K562 (cell line): Measurements from ENCODE around the gene DVL2. TPM values are rescaled to one million over a fixed set of nuclear protein-coding genes. Genes with fewer than 3 reads are reported as not detected.

Source experiments
- ATAC-seq: fragments of 200-7000 bp; cut with Tn5 transposase; 3 replicates; pipeline ENCODE4 v1.9.1; 2020; ENCODE audit warnings: moderate library complexity
- BruUV-seq: library from RNA; stranded (reverse); fragments of 400-500 nt; replicated peaks from 2 replicates; lab custom pipeline; 2021; lab: Mats Ljungman, UMichigan
- CTCF ChIA-PET: fragments of 300-600 bp; formaldehyde crosslinking; extraction: SDS; loops from one replicate; lab custom pipeline; 2021; ENCODE audit warnings: low intra/inter-chr PET ratio; lab: Yijun Ruan, JAX
- POLR2A ChIA-PET: fragments of 300-600, 350-650 bp; sonication (Branson Sonifier 250); formaldehyde crosslinking; extraction: SDS; loops from one replicate; lab custom pipeline; 2021; ENCODE audit warnings: antibody characterized with exemption, inconsistent platforms; lab: Yijun Ruan, JAX
- DNase-seq, 4 experiments: peaks; one replicate each; pipeline versions ENCODE4 v3.0.0 to v3.0.0-alpha.2; 2011 to 2018; ENCODE audit warnings: low spot score in 3 of 4, mixed read lengths in 3 of 4; ENCODE audit errors: extremely low read depth in 1 of 4
- FAIRE-seq: peaks from 2 replicates; lab custom pipeline; 2011; peaks lifted over from hg19 to GRCh38; lab: Jason Lieb, UNC
- H2AFZ ChIP-seq: 2 replicates; pipeline ENCODE4 v1.6.0; 2011; ENCODE audit warnings: low read depth, low read length, control low read depth, inconsistent platforms
- H3K27ac ChIP-seq: fragments of 200-600 bp; 3 replicates; pipeline ENCODE4 v1.8.0; 2011; ENCODE audit warnings: low read depth, mild to moderate bottlenecking, control low read depth, inconsistent platforms, low read length, moderate library complexity, mixed read lengths; ENCODE audit errors: extremely low read depth
- H3K27me3 ChIP-seq, 2 experiments: fragments of 300-600 bp in 1 of 2; 2 replicates in 1 of 2; 3 replicates in 1 of 2; pipeline versions ENCODE4 v1.6.0 to v1.8.0; 2011; ENCODE audit warnings: inconsistent platforms in 2 of 2, low read length in 2 of 2, mild to moderate bottlenecking in 1 of 2, mixed read lengths in 1 of 2, moderate library complexity in 1 of 2; ENCODE audit not compliant: control insufficient read depth in 2 of 2, insufficient read depth in 2 of 2
- H3K36me3 ChIP-seq: fragments of 300-600 bp; 3 replicates; pipeline ENCODE4 v1.8.0; 2011; ENCODE audit warnings: mild to moderate bottlenecking, low read length, inconsistent platforms; ENCODE audit not compliant: control insufficient read depth, insufficient read depth
- H3K4me1 ChIP-seq, 2 experiments: fragments of 200-600 bp in 1 of 2; replicated peaks in 1 of 2; 2 replicates in 1 of 2; 3 replicates in 1 of 2; pipeline versions ENCODE4 v1.5.1 to v1.8.0; 2011; ENCODE audit warnings: inconsistent platforms in 2 of 2, low read length in 2 of 2, mild to moderate bottlenecking in 1 of 2, mixed read lengths in 1 of 2, moderate library complexity in 1 of 2; ENCODE audit not compliant: control insufficient read depth in 2 of 2, insufficient read depth in 2 of 2
- H3K4me2 ChIP-seq: 2 replicates; pipeline ENCODE4 v1.6.1; 2011; ENCODE audit warnings: low read length, control low read depth, inconsistent platforms, mixed read lengths; ENCODE audit not compliant: insufficient read depth
- H3K4me3 ChIP-seq: fragments of 200-600 bp; sonication (generic), shearing (Covaris generic); 2 replicates; pipeline ENCODE4 v1.5.1; 2016; ENCODE audit warnings: control low read depth, inconsistent platforms
- H3K79me2 ChIP-seq: fragments of 200-600 bp; 3 replicates; pipeline ENCODE4 v1.8.0; 2011; ENCODE audit warnings: low read length, inconsistent platforms; ENCODE audit not compliant: control insufficient read depth, insufficient read depth
- H3K9ac ChIP-seq, 2 experiments: 2 replicates each; pipeline versions ENCODE4 v1.6.0 to v1.6.1; 2011; ENCODE audit warnings: low read depth in 2 of 2, low read length in 2 of 2, control low read depth in 1 of 2, inconsistent platforms in 1 of 2, mild to moderate bottlenecking in 1 of 2, mixed read lengths in 1 of 2; ENCODE audit not compliant: insufficient read depth in 1 of 2
- H3K9me1 ChIP-seq: one replicate; pipeline ENCODE4 v1.6.0; 2011; ENCODE audit warnings: inconsistent platforms, mild to moderate bottlenecking, low read length, moderate library complexity; ENCODE audit not compliant: control insufficient read depth, insufficient read depth
- H3K9me3 ChIP-seq: replicated peaks from 2 replicates; pipeline ENCODE4 v1.5.1; 2011; ENCODE audit warnings: low read depth, low read length, inconsistent platforms; ENCODE audit not compliant: control insufficient read depth, insufficient read depth
- H4K20me1 ChIP-seq: replicated peaks from 2 replicates; pipeline ENCODE4 v1.6.1; 2011; ENCODE audit warnings: low read length, inconsistent platforms, mixed read lengths; ENCODE audit not compliant: control insufficient read depth, insufficient read depth
- ARID1B ChIP-seq: fragments of 450-650 bp; IDR thresholded peaks from 2 replicates; pipeline ENCODE4 v1.6.1; 2016; ENCODE audit warnings: antibody characterized with exemption, mild to moderate bottlenecking, inconsistent platforms
- CSDE1 ChIP-seq, 2 experiments: fragments of 450-650 bp; IDR thresholded peaks; 2 replicates each; pipeline ENCODE4 v1.6.1; 2016; ENCODE audit warnings: mild to moderate bottlenecking in 1 of 2
- ETV1 ChIP-seq: fragments of 450-650 bp; conservative IDR thresholded peaks from 2 replicates; pipeline ENCODE4 v1.6.1; 2016; ENCODE audit warnings: missing genetic modification characterization, control low read depth, low read depth, missing compliant biosample characterization
- HMGN3 ChIP-seq: IDR thresholded peaks from 2 replicates; pipeline ENCODE4 v1.6.1; 2011; ENCODE audit warnings: borderline replicate concordance, low read depth, mild to moderate bottlenecking, mixed read lengths, low read length; ENCODE audit not compliant: insufficient read length; ENCODE audit errors: extremely low read depth
- KAT7 ChIP-seq: sonication (generic); formaldehyde crosslinking; IDR thresholded peaks from 2 replicates; pipeline ENCODE4 v1.8.0; 2022; ENCODE audit warnings: missing genetic modification reagents, mild to moderate bottlenecking, borderline replicate concordance
- MCM7 ChIP-seq, 2 experiments: fragments of 450-650 bp; IDR thresholded peaks; 2 replicates each; pipeline ENCODE4 v1.6.1; 2016 to 2018
- NFIX ChIP-seq: fragments of 250-450 bp; sonication (Bioruptor Pico); IDR thresholded peaks from 2 replicates; pipeline ENCODE4 v1.4.0; 2020; ENCODE audit warnings: low read depth, mild to moderate bottlenecking, moderate library complexity
- PRMT5 ChIP-seq: sonication (generic); formaldehyde crosslinking; IDR thresholded peaks from 2 replicates; pipeline ENCODE4 v1.5.0; 2020; ENCODE audit warnings: missing genetic modification reagents
- TAF7 ChIP-seq: fragments of 450-650 bp; IDR thresholded peaks from 2 replicates; pipeline ENCODE4 v1.6.1; 2016; ENCODE audit warnings: missing genetic modification characterization, missing compliant biosample characterization
- ZBTB11 ChIP-seq, 3 experiments: fragments of 200-800 bp in 1 of 3; fragments of 250-450 bp in 1 of 3; fragments of 450-650 bp in 1 of 3; sonication (Bioruptor Pico) in 1 of 3; sonication (Bioruptor generic) in 1 of 3; formaldehyde crosslinking in 1 of 3; IDR thresholded peaks; 2 replicates each; pipeline versions ENCODE4 v1.6.1 to v1.8.0; 2016 to 2022; ENCODE audit warnings: mild to moderate bottlenecking in 2 of 3, missing genetic modification characterization in 2 of 3, missing compliant biosample characterization in 1 of 3, moderate library complexity in 1 of 3
- ZFP36 ChIP-seq: fragments of 150-350 bp; IDR thresholded peaks from 2 replicates; pipeline ENCODE4 v1.6.1; 2018; ENCODE audit warnings: low read length, low read depth; ENCODE audit not compliant: partially characterized antibody
- ZNF140 ChIP-seq: fragments of 250-450 bp; sonication (Bioruptor Pico); IDR thresholded peaks from 2 replicates; pipeline ENCODE4 v1.8.0; 2021; ENCODE audit warnings: moderate library complexity, mild to moderate bottlenecking, inconsistent platforms
- ZNF217 ChIP-seq: sonication (generic); formaldehyde crosslinking; IDR thresholded peaks from 2 replicates; pipeline ENCODE4 v1.8.0; 2022; ENCODE audit warnings: mild to moderate bottlenecking, missing genetic modification reagents
- ZNF699 ChIP-seq: fragments of 250-450 bp; sonication (Bioruptor Pico); IDR thresholded peaks from 2 replicates; pipeline ENCODE4 v1.8.0; 2021; ENCODE audit warnings: mild to moderate bottlenecking, moderate library complexity; ENCODE audit not compliant: insufficient replicate concordance
- ZNF79 ChIP-seq: fragments of 250-450 bp; sonication (Bioruptor Pico); IDR thresholded peaks from 2 replicates; pipeline ENCODE4 v1.4.0; 2020; ENCODE audit warnings: low read depth, mild to moderate bottlenecking, moderate library complexity
- WGBS: fragments of 100-300 bp; shearing (Covaris generic); methylation state at CpG from one replicate; pipeline ENCODE4 v1.1.6; 2016; ENCODE audit warnings: low coverage, mixed read lengths; ENCODE audit not compliant: insufficient coverage; ENCODE audit errors: missing lambda C conversion rate; 5-methylcytosine and 5-hydroxymethylcytosine counted together
- in situ Hi-C: fragments of 300-500 bp; cut with MboI; formaldehyde crosslinking; loops from 4 replicates; pipeline ENCODE4 v1.15.0; 2018; ENCODE audit warnings: inconsistent platforms, mixed read lengths
- intact Hi-C: fragments of 100-400 bp; cut with micrococcal nuclease; formaldehyde crosslinking; loops from 2 replicates; pipeline ENCODE4 v1.14.2; 2022
- polyA plus RNA-seq, 8 experiments: library from polyadenylated mRNA; depleted of rRNA in 4 of 8; stranded (reverse) in 5 of 8; unstranded in 3 of 8; fragments of >200 nt; fragmentation: Nextera tagmentation in 2 of 8; fragmentation: Illumina TruSeq in 1 of 8; extraction: Ambion mirVana in 2 of 8; extraction: Trizol in 1 of 8; gene quantifications; 2 replicates each; pipeline versions ENCODE4 v1.2.1 to v1.2.3, GENCODE V29; 2011 to 2014; ENCODE audit warnings: inconsistent platforms in 1 of 8, missing spikeins in 1 of 8
- total RNA-seq, 7 experiments: library from RNA; depleted of rRNA in 6 of 7; stranded (reverse); fragments of >200 nt in 6 of 7; fragmentation: Illumina TruSeq in 2 of 7; extraction: Trizol in 2 of 7; gene quantifications; 2 replicates each; pipeline versions ENCODE4 v1.2.1 to v1.2.3, GENCODE V29; 2011 to 2021; ENCODE audit warnings: low replicate concordance in 1 of 7
- TF ChIP-seq, protein P1 (sequence below), 2 experiments: fragments of 450-650 bp in 1 of 2; sonication (generic) in 1 of 2; formaldehyde crosslinking in 1 of 2; IDR thresholded peaks in 1 of 2; conservative IDR thresholded peaks in 1 of 2; 2 replicates each; pipeline versions ENCODE4 v1.6.1 to v1.8.1; 2016 to 2023; ENCODE audit warnings: mild to moderate bottlenecking in 2 of 2, moderate library complexity in 2 of 2, inconsistent platforms in 1 of 2, missing genetic modification reagents in 1 of 2

DVL2 gene
- total and polyA plus RNA-seq, 9 of the 15 experiments (the other 6 are each of a cell fraction or from before 2014, with no cell fraction given) = 1.3 to 49.5 (median 24.3) TPM

GRCh38 chr17:7252176-7253043, 18.1 kb upstream of the DVL2 start, which contains the start of gene ELP5:
ELP5 (plus strand) TSS chr17:7252215; CDS start chr17:7252551, 336 bp downstream.
- ChIA-PET POLR2A (interaction anchor here (0.9 to 1.7 kb wide), 3 partner anchors 11 to 14 kb away, joined by 3 to 16 read pairs (median 3); partner anchors contain the start of genes GABARAP and PHF23), CTCF (interaction anchor here (0.6 kb wide), 1 partner anchor 55 kb away, joined by 3 read pairs; the partner anchor contains the start of gene EIF5A)
- WGBS = 0% methylated on average over 25 of the region's 55 CpGs
- no peaks in the 10 kb centered on the region for H3K9me1 ChIP-seq
- BruUV-seq = TSS peak; percentile 69
- peaks cover 13 to 19% of the 10 kb centered on the region in 2 experiments; a peak in 4 of 5 replicates for H3K4me1 ChIP-seq
- intact Hi-C loops = loop anchor here (2.0 kb wide), 1 partner anchor 14 kb away; the partner anchor contains the start of gene PHF23
- peaks cover 49% of the 10 kb centered on the region for H3K36me3 ChIP-seq
- peak; percentile 69 to 93 (median 84) for DNase-seq
- peak within 1 kb of the TSS; percentile 98 for H3K4me2 ChIP-seq
- no peaks in the 10 kb centered on the region for H4K20me1 ChIP-seq
- peak; percentile 82 for ATAC-seq
- in situ Hi-C loops = no loop called here
- H3K9me3 ChIP-seq = no peaks in the 10 kb centered on the region
- no peaks in the 10 kb centered on the region for H3K27me3 ChIP-seq
- FAIRE-seq = no peak
- H3K27ac ChIP-seq = peak within 1 kb of the TSS; percentile 96
- H2AFZ ChIP-seq = peak within 1 kb of the TSS; percentile 96
- H3K4me3 ChIP-seq = peak within 1 kb of the TSS; percentile 95
- peak within 1 kb of the TSS; percentile 97 to 98 for H3K9ac ChIP-seq
- H3K79me2 ChIP-seq = peaks cover 57% of the 10 kb centered on the region
- peak; percentile 27; the same call in 1 of the 2 replicates for TF ChIP-seq ARID1B
- TF ChIP-seq ZNF79 (CRISPR knock-in tag) = no peak
- no peak for TF ChIP-seq ZNF217 (CRISPR knock-in tag)
- TF ChIP-seq CSDE1 (IDR thresholded peaks at IDR 0.05) = peak in 1 of 2 experiments; percentile 68; a peak in 2 of 4 replicates
- TF ChIP-seq ZBTB11 (CRISPR knock-in tag; IDR thresholded peaks at IDR 0.05) = peak in 1 of 3 experiments; percentile 66; a peak in 2 of 6 replicates
- TF ChIP-seq, protein P1, sequence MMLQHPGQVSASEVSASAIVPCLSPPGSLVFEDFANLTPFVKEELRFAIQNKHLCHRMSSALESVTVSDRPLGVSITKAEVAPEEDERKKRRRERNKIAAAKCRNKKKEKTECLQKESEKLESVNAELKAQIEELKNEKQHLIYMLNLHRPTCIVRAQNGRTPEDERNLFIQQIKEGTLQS (IDR thresholded peaks at IDR 0.05) = peak; percentile 97
- TF ChIP-seq, protein P1 (CRISPR knock-in tag; conservative IDR thresholded peaks at IDR 0.05) = 0 out of 2 replicates have a peak, but pooled peaks have one; percentile 6
- no peak; the same call in 1 of the 2 replicates for TF ChIP-seq KAT7 (CRISPR knock-in tag)
- no peak for TF ChIP-seq ZFP36
- peak; percentile 87 for TF ChIP-seq HMGN3
- TF ChIP-seq ETV1 (tag) = peak; percentile 72
- TF ChIP-seq TAF7 (tag) = peak; percentile 62
- TF ChIP-seq ZNF140 (CRISPR knock-in tag) = no peak
- no peak for TF ChIP-seq ZNF699 (CRISPR knock-in tag)
- TF ChIP-seq PRMT5 (CRISPR knock-in tag) = no peak
- TF ChIP-seq NFIX (CRISPR knock-in tag) = no peak
- TF ChIP-seq MCM7 (IDR thresholded peaks at IDR 0.05) = no peak
